ENCODE measurements around the gene CLSTN1. TPM values are rescaled to one million over a fixed set of nuclear protein-coding genes. Genes with fewer than 3 reads are reported as not detected.

The CLSTN1 gene
- total RNA-seq, 1 donor from 2014 or later, result 72.0 TPM

DNA sequence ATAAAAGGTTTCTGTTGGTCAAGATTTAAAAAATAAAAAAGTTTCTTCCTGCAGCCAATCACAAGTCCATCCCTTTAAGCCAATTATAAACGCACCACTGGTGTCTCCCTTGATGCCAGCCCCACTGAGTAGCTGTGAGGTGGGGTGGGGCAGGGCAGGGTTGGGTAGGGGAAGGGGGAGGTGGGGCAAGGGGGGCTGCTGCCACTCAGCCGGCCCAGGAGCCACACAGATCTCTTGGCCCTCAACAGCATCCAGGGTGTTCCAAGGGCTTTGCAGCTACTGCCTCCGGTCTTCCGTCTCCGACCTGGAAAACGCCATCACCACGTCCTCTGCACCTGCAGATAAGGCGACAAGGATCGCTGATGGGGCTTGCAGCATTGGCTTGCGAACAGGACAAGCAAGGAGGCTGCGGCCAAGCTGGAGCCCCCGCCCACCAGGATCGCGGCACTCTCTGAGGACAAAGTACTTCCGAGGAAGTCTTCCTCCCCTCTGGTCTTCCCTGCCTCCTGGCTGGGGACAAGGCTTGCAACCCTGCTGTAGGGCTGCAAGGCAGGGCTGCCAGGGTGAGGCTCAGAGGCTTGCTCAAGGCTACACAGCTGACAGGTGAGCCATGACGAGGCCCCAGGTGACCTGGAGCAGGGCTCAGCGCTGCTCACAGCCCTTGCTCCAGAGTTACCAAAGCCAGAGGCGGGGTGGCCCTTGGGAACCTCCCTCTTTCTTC, 26.8 kb upstream of the CLSTN1 start:
- no peak for DNase-seq

DNA sequence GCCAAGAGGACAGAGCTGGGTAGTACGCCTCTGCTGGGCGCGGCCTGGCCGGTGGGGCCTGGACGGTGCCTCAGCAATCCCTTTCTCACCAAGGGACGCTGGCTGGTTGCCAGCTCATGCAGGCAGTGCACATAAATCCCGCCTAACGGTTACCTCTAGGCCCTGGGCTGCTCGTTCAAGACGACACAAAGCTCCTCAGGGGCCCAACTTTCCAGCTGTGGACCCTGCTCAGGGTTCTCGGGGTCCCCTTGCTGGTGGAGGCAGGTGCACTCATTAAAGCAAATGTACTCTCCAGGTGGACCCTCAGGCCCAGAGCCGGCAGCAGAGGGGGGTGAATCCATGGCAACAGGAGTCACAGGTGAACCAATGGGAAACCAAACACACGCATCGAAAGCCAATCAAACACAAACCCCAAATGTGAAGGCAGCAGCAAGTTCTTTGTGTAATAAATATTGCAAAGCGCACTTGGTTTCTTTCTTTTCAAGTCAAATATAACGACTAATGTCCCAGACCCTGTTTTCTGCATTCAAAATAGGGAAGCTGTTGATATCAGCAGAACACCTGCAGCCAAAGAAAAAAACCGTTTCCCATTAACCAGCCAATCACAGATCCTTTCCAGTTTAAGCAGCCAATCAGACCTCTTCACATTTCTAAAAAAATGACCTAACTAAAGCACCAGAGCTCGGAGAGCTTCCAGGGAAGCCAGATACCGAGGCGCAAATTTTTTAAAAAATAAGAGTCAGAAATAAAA, 26.1 kb upstream of the CLSTN1 start:
- DNase-seq, result no peak

DNA sequence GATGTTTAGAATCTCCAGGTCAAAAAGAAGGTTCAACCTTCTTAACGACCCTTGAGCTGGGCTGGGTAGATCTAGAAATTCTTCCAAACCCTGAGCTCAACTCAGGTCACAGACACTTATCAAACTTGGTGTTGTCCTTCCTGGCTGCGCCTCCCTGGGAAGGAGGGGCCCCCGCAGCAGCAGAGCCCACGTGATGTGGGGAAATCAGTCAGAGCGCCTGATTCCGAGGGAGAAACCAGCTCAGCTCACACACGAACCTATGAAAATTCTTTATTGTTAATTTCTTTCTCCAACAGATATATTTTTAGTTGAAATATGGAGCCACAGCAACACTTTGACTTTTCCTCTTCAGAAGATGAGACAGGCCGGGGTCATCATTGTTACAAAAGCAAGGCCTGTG, 24.3 kb upstream of the CLSTN1 start:
- DNase-seq, result no peak

DNA sequence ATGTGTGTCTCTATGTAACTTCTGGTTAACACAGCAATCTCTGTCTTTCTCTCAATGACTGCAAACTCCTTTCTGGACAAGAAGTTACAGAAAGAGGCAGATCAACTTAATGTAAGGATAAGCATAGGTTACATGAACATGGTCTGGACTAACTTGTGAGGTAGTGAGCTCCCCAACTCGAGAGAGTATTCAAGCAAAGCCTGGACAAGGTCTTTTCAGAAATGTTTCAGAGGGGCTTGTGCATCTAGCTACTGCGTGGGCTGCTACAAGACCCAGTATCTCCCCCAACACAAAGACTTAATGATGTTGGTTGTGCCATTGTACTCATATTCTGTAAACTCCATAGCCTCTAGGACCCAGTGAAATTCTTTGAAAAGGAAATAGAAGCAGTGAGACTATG, 23.5 kb upstream of the CLSTN1 start:
- no peak for DNase-seq

DNA sequence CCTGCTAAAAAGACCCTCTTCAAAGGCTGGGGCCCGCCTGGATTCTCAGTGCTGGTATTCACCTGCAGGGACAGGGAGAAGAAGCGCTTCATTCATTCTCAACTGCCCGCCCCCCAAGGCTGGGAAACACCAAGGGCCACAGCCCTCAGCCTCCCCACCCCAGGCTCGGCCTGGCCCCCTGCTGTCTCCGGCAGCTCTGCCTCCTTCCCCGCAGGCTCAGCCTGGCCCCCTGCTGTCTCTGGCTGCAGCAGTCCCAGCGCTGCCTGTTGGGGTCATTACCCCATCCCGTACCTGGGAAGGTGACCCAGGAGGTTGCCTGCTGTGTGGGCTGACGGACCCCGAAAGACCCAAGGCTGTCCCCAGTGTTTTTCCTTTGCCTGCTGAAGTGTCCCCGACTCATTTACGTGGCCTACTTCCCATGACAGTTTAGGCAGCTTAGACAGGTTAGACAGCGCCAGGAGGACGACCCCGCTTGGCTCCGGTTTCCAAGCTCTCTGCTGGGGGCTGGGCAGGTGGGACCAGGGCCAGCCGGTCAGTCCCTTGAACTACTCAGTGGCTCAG, 22.9 kb upstream of the CLSTN1 start:
- DNase-seq, result no peak

DNA sequence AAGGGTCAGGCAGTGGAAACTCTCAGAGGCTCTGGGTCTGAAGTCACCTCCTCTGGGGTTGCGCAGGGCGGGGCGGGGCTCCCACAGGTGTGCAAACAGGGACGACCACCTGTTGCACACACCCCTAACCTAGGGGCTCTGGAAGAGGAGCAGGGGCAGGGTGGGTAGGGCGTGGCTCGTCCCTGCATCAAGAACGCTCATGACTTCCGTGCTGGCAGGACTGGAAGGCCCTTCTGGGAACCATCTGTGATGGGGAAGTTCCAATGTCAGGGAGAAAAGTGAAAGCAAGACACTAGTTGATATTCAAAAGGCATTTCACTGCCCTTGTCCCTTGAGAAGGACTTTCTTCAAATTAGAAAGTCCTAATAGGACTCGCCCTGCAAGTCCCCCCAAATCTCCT, 22.1 kb upstream of the CLSTN1 start:
- no peak for DNase-seq

DNA sequence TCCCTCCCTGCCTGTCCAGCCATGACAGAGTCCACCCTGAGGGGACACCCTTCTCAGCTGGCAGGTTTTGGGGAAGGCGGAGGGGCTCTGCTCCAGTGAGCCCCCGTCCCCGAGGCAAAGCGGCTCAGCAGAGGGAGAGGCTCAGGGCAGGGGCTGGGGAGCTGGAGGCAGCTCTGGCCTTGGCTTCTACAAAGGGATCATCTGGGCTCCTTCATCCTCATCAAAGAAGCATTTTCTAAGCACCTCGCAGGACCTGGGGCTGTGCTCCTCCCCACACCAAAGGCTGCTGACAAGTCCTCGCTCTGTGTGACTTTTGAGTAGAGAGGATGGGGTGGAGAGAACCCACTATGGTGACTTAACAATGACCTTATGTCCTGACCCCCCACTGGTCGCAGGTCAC, 21.0 kb upstream of the CLSTN1 start:
- no peak for DNase-seq

DNA sequence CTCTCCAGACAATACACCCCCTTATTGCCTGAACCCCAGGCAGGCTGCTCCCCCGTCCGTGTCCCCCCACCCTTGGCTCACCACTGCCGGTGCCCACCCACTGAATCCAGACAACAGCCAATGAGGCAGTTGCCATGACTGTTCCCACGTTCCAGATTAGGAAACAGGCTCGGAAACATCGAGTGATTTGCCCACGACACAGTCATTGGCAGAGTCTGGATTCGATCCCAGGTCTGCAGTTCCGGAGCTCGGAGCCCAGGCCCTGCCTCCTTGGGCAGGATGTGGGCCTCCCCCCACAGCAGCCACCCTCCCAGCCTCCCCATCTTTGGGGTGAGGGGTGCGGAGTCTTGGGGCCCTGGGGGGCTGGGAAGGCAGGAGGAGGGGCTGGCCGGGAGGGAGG, 20.3 kb upstream of the CLSTN1 start:
- DNase-seq, result peak; percentile 38

DNA sequence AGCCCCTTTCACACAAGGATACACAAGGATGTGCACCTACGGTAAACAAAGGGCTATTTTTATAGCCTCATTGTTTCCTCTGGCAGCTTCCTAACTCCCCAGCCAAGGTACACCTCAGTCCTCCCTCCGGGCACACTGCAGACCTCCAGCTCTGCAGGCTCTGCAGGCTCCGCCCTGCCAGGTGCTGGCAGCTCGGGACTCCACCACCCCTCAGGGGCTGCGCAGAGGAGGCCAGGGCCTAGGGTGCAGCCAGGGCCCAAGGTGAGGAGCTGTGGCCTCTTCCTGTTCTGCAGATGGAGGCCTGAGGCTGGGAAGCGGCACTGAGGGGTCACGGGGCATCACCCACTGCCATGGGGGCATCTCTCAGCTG, 19.8 kb upstream of the CLSTN1 start:
- DNase-seq, result no peak

DNA sequence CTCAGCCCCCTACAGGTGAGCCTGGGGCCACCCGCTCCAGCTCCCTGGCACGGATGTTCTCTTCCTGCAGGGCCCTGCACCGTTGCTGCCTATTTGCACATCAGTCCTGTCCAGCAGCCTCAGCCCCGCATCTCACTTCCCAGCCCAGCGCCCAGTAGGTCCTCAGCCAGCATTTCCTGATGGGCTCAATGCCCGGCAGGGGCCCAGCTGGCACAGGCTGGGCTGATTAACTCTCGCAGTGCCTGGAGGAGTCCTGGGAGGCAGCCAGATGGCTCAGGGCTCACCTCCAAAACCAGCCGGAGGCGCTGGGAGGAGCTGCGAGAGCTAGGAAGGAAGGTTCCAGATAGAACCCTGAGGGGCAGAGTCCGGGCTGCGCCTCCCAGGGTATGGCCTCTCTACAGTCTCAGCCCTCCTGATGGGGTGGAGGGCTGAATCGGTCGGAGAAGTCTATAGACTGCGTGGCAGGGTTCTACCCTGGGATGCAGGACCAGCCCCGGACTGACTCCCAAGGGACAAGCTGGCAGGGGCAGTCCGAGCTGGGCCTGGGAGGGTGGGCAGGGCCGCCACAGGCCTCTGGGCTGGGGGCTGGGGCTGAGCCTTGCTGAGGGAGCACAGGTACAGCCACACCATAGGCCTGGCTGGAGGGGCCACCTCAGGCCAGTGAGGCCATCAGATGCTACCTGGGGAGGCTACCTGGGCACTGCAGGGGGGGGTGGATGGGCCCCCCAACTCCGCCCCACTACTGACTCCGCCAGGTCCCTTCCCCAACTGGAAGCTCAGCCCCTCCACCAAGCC, 19.2 kb upstream of the CLSTN1 start:
- peak; percentile 25 for DNase-seq

DNA sequence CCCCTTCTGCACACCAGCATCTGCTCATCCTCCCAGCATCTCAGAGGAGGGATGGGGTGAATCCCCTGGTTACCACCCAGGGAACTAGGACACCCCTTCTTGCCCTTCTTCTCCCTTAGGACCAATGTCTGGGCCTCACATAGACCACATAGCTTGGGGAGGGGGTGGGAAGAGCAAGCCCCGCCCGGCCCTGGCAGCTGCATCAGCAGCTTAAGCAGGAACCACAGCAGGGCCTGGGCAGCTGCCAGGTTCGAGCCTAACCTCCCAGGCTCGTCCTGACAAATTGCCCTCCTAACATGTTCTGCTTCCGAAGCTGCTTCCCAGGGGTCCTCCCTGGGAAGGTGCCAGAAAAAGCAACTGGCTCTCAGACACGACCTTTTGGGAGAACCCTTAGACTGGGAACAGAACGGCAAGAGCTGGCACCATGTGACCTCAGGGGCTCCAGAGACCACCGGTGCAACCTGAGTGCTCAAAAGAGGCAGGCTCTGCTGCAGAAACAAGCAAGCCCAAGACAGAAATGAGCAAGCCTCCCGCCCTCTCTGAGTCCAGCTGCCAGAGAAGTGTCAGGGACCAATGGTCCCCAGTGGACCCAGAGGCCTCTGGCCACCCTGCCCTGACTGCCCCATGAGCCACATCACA, 18.4 kb upstream of the CLSTN1 start:
- no peak for DNase-seq

DNA sequence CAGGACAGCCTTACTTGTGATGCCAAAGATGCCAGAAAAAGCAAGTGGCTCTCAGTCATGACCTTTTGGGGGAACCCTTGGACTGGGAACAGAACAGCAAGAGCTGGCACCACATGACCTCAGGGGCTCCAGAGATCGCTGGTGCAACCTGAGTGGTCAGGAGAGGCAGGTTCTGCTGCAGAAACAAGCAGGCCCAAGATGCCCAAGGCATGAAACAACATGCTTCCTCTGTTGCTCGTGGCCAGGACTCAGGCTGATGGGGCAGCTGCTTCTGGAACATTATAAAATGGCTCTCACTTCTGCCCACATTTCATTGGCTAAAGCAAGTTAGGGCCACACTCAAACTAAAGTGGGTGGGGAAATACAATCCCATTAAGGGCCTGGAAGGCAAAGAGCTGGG, 17.7 kb upstream of the CLSTN1 start:
- no peak for DNase-seq

DNA sequence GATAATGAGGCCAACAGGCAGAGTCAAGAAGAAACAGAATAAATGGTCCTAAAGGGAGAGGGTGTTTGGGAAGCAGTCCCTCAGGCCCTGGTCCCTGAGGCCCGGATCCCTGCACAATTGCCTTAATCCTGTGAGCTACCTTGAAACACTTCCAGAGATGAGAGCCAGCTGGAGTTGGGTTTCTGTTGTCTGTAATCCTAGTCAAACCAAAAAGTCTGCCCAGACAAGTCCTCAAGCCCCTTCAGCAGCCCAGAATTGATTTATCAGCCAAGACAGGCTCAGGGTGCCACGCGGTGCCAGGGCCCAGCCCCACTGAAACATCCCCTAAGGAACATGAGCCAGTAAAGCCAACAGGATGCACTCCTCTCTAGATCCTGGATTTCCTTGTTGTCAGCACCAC, 16.4 kb upstream of the CLSTN1 start:
- DNase-seq, result no peak

DNA sequence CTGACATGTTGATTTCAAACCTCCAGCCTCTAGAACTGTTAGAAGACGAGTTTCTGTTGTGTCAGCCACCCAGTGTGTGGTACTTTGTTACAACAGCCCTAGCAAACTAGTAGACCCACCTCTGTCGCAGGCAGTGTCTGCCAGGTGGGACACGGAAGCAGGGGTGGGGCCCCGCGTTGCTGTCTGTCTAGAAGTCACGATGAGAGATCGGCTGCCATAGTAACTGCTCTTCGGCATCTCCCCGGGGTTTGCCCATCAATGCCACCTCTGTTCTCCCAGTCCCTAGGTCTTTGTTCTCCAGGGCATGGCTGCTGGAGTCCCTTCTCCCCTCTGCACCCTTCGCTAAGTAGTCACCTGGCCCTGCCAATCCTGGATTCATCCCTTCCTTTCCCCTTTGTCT, 15.2 kb upstream of the CLSTN1 start:
- no peak for DNase-seq

DNA sequence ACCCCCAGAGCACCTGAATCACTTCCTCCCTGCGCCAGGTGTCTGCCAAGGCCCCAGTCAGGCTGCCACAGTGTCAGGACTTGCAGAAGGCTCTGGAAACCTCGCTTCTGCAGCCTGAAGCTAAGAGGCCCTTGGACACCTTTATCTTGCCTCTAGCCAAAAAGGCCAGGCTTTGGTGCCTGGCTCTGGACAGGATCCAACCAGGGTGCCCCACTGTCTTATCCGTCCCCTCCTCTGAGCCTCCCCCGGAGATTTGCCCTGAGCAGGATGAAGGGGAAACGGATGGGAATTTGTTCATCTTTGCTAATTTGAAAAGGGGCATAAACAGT, 12.8 kb upstream of the CLSTN1 start:
- no peak for DNase-seq

DNA sequence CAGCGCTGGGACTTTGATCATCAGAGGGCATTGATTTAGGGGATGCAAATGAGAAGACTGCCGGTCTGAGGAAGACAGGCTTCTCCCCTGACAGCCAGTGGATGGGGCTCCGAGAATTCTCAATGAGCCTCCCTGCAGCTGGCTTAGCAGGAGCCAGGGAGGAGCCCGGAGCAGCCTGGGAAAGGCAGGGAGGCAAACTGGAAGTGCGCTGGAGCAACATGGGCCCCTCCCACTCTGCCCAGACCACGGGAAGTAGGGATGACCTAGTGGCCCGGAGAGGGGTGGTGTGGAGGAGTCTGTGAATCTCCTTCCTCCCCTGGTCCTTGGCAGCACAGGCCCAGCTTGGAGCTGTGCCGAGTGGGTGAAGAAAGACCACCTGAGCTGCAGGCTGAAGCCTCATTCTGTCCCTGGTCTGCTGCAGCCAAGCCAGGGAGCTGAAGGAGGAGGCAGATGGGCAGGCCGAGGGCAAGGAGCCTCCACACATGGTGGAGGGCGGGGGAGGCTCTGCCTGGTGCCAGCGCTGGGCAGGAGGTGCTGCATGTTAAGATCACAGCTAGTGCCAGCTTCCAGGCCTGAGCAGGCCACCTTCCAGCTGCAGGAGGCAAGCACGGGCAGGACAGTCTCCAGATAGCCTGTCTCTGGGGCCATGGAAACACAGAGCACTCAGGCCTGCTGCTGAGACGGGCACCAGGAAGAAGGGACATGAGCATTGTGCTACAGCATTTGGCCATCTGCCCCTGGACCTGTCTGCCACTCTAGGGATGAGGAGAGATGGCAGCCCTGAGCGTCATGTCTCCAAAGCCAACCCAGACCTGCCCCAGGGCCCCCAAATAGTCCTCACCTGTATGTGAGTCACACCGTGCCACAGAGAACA, 12.2 kb upstream of the CLSTN1 start:
- peak; percentile 24 for DNase-seq

DNA sequence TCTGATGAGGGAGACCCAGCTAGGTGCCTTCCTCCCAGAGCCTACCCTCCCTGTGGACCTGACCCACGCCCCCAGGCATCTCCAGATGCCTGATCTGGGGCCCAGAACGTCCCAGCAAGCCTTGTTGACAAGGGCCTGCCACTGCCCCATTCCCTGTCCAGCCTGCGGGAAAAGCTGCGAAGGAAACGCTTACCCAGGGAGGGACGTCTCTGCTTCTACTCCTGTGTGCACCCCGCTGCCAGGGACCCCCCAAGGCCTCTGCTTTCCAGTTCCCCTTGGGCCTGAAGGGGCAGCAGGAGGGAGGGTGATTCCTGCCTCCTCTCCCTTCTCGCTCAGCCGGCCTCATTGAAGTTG, 11.6 kb upstream of the CLSTN1 start:
- no peak for DNase-seq

DNA sequence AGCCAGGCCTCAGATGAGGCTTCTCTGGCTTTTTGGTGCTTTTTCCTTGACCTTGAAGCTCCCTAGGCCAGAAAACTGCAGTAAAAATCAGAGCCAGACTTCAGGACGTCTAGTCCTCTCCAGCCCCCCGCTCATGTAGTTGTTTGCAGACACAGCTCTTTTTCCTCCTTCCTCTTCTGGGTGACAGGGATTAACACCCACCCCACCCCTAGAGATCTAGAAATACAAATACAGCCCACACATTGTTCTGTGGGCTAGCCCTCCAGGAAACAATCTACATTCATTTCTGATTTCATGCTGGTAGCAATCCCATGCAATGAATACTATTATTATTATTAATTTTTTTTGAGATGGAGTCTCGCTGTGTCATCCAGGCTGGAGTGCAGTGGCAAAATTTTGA, 9.9 kb upstream of the CLSTN1 start:
- DNase-seq, result no peak

DNA sequence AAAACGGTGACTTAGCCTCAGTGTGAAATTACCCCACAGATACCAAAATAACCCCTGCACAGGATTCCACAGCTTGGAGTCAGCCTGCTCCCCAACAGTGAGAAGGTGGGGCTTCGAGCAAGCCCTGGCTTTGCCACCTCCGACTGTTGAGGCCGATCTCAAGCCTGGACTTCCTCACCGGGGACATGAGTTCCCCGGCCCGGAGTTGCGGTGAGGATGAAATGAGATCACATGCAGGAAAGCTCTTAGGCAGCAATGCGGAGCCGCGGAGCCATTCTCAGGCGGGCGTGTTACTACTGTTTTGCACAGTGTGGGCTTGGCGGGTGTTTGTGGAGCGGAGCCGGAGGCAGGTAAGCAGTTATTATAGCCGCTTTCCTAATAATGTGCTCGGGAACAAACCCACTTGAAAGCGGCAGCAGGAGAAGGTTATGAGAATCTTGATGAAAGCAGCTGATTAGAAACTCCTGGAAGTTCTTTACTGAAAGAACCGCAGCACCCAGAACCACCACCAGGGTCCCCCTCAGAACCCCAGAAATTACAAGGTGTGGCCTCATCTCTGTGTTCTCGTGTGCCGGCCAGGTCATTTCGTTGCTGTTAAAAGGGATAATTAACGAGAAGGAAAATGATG, 3.9 kb upstream of the CLSTN1 start:
- peak; percentile 48 for DNase-seq

DNA sequence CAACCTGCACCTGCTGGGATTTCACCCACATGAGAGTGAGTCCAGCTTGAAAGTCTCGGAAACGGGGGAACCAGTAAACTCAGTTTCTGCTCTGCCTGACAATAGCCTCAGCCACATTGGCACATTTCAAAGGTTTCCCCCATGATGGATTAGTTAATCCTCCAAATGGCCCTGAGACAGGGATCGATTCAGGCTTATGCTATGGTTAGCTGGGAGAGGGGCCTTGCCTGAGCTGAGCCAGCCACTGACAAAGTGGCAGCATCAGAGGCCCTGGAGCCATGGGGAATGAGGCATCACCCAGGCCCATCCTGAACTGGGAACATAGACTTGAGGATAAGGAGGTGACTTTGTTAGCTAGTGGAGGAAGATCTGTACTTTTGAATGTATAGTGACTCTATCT, 2.9 kb upstream of the CLSTN1 start:
- DNase-seq, result no peak

DNA sequence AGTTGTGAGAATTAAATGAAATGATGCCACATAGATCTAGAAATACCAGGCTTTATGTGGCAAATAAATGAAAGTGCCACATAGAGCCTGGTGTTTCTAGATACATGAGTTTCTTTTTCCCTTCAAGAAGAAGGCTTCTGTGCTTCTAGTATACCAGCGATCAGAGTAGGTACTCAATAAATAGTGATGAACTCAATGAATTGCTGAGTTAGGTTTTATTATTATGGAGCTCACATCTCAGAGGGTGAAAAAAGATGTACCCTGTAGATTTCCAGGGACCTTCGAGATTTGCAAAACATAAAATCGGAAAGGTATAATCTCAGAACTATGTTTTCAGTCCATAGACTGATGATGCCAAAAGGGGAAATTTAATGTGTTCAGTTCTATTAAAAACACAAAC, 2.3 kb upstream of the CLSTN1 start:
- no peak for DNase-seq

All from dermis blood vessel endothelial cell (primary cell).